Measurements from ENCODE around the gene CYP39A1. TPM values are rescaled to one million over a fixed set of nuclear protein-coding genes. Genes with fewer than 3 reads are reported as not detected.

The CYP39A1 gene
- total and polyA plus RNA-seq, 2 experiments from 2014 or later: 5.2 to 9.2 TPM

DNA sequence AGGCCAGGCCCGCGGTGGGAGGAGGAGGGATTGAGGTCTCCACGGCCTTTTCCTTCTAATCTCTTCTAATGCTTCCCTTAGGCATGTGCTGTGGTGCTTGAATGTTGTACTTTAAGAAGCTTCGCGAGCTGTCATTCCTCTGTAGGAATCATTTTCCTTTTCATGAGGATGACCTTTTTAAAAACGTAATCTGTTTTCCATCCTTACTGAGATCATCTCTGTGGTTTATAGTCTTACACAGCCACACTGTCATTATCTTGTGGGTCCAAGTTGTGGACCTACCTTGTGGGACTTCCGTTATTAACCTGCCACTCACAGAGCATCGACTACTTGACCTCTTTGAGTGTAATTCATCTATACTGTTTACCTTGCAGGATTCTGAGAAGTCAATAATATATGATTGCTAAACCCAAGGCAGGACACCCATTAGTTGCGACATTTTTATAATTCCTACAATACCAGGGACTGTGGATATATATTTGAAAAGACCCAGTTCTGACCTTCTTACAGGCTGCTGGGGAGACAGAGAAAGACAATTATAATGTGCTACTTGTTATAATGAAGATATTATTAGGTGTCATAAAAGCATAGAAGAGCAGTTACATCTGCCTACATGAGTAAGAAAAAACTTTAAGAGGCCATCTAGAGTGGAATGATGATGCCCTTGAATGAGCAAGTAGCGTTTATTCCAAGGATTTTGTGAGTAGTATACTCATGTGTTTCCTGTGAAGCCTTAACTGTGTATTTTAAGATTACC, 999 bp upstream of the CYP39A1 start:
- TF ChIP-seq, protein P1, sequence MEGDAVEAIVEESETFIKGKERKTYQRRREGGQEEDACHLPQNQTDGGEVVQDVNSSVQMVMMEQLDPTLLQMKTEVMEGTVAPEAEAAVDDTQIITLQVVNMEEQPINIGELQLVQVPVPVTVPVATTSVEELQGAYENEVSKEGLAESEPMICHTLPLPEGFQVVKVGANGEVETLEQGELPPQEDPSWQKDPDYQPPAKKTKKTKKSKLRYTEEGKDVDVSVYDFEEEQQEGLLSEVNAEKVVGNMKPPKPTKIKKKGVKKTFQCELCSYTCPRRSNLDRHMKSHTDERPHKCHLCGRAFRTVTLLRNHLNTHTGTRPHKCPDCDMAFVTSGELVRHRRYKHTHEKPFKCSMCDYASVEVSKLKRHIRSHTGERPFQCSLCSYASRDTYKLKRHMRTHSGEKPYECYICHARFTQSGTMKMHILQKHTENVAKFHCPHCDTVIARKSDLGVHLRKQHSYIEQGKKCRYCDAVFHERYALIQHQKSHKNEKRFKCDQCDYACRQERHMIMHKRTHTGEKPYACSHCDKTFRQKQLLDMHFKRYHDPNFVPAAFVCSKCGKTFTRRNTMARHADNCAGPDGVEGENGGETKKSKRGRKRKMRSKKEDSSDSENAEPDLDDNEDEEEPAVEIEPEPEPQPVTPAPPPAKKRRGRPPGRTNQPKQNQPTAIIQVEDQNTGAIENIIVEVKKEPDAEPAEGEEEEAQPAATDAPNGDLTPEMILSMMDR (IDR thresholded peaks at IDR 0.05; ENCODE audit: poor library complexity): no peak
- TF ChIP-seq EZH2phosphoT487 (IDR thresholded peaks at IDR 0.05; ENCODE audit: low read depth, severe bottlenecking, unreplicated experiment) (no peak), EZH2 (IDR thresholded peaks at IDR 0.05; ENCODE audit: borderline replicate concordance) (no peak)
- peaks cover 2% of the 10 kb centered on the region for H3K27me3 ChIP-seq
- peak overlapping the region; percentile 45 for H3K4me3 ChIP-seq
- H3K36me3 ChIP-seq (replicated peaks; ENCODE audit: insufficient read depth, low read depth): no peaks in the 10 kb centered on the region
- no peaks in the 10 kb centered on the region for H3K9me3 ChIP-seq (ENCODE audit: low read depth)
- H3K79me2 ChIP-seq: no peaks in the 10 kb centered on the region
- no peak for DNase-seq (ENCODE audit: low spot score)
- H3K27ac ChIP-seq: peak overlapping the region; percentile 54
- peak overlapping the region; percentile 87 for H2AFZ ChIP-seq
- H3K4me1 ChIP-seq (ENCODE audit: insufficient read depth): no peaks in the 10 kb centered on the region
- H4K20me1 ChIP-seq (ENCODE audit: insufficient read depth, poor library complexity, severe bottlenecking): no peaks in the 10 kb centered on the region
- H3K4me2 ChIP-seq: peak overlapping the region; percentile 93
- no peaks in the 10 kb centered on the region for H3K9me2 ChIP-seq (replicated peaks; ENCODE audit: insufficient read depth)
- 22% methylated on average over 10 of the region's 10 CpGs for WGBS (ENCODE audit: low lambda C conversion rate, missing lambda C conversion rate)

DNA sequence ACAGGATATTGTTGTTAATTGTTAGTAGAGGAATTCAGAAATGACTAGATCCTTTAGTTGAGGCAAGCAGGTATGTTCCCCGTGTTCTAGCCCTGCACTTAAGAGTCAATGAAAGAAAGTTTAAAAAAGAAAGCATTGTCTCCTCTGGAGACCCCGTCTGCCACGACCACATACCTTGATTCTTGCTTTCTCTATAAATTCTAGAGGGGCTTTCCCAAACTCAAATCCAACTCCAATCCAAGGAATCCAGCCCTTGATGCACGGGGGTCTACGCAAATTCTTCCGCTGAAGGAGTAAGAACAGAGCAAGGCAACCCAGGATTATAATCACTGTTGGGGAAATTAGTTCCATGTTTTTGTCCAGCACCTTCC, 401 bp downstream of the CYP39A1 start:
- H3K4me2 ChIP-seq: peak overlapping the region; percentile 93
- H3K79me2 ChIP-seq: no peaks in the 10 kb centered on the region
- no peaks in the 10 kb centered on the region for H4K20me1 ChIP-seq (ENCODE audit: insufficient read depth, poor library complexity, severe bottlenecking)
- TF ChIP-seq EZH2 (IDR thresholded peaks at IDR 0.05; ENCODE audit: borderline replicate concordance) (no peak), EZH2phosphoT487 (IDR thresholded peaks at IDR 0.05; ENCODE audit: low read depth, severe bottlenecking, unreplicated experiment) (no peak)
- TF ChIP-seq, protein P1 (IDR thresholded peaks at IDR 0.05; ENCODE audit: poor library complexity): no peak
- H3K27me3 ChIP-seq: peaks cover 2% of the 10 kb centered on the region
- 0% methylated on average over 6 of the region's 6 CpGs for WGBS (ENCODE audit: low lambda C conversion rate, missing lambda C conversion rate)
- H2AFZ ChIP-seq: peak overlapping the region; percentile 75
- peak overlapping the region; percentile 64 for H3K27ac ChIP-seq
- peak; percentile 5 for DNase-seq (ENCODE audit: low spot score)
- no peaks in the 10 kb centered on the region for H3K9me3 ChIP-seq (ENCODE audit: low read depth)
- H3K9me2 ChIP-seq (replicated peaks; ENCODE audit: insufficient read depth): no peaks in the 10 kb centered on the region
- no peaks in the 10 kb centered on the region for H3K4me1 ChIP-seq (ENCODE audit: insufficient read depth)
- H3K36me3 ChIP-seq (replicated peaks; ENCODE audit: insufficient read depth, low read depth): no peaks in the 10 kb centered on the region
- H3K4me3 ChIP-seq: peak overlapping the region; percentile 45

DNA sequence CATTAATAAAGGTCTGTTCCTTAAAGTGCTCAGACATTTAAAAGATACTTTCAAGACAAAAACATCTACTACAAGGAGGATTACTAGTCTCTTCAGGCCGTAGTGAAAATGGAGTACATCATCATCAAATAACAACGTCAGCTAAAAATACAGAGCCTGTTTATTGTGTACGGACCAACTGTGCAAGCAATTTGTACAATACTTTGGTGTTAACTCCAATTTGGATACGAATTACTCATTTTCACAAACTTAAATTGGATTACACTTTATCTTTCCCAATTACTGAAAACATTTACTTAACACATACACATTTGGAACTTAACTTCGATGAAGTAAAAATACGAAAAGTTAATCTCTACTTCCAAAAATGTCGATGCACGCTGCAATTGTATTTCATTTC, 802 bp downstream of the CYP39A1 start:
- TF ChIP-seq EZH2 (IDR thresholded peaks at IDR 0.05; ENCODE audit: borderline replicate concordance): no peak
- TF ChIP-seq, protein P1 (IDR thresholded peaks at IDR 0.05; ENCODE audit: poor library complexity): no peak
- TF ChIP-seq EZH2phosphoT487 (IDR thresholded peaks at IDR 0.05; ENCODE audit: low read depth, severe bottlenecking, unreplicated experiment): no peak
- Histone ChIP-seq H3K4me1 (ENCODE audit: insufficient read depth) (no peaks in the 10 kb centered on the region), H3K79me2 (no peaks in the 10 kb centered on the region), H3K4me3 (peak overlapping the region; percentile 45), H2AFZ (peak overlapping the region; percentile 75), H3K9me3 (ENCODE audit: low read depth) (no peaks in the 10 kb centered on the region), H3K36me3 (replicated peaks; ENCODE audit: insufficient read depth, low read depth) (no peaks in the 10 kb centered on the region), H3K4me2 (peak overlapping the region; percentile 93), H3K27ac (peak overlapping the region; percentile 64), H4K20me1 (ENCODE audit: insufficient read depth, poor library complexity, severe bottlenecking) (no peaks in the 10 kb centered on the region), H3K9me2 (replicated peaks; ENCODE audit: insufficient read depth) (no peaks in the 10 kb centered on the region), H3K27me3 (peaks cover 2% of the 10 kb centered on the region)
- 16% methylated on average over 8 of the region's 8 CpGs for WGBS (ENCODE audit: low lambda C conversion rate, missing lambda C conversion rate)
- DNase-seq (ENCODE audit: low spot score): no peak

Data from hepatocyte (in vitro differentiated cells).